CD4-positive, alpha-beta T cell treated with Interleukin-17A for 1 hour (primary cell): ENCODE measurements around the gene VWF.

Source experiments
- DNase-seq: peaks from one replicate; pipeline ENCODE4 v3.0.0-alpha.2; 2020

Gene VWF

DNA sequence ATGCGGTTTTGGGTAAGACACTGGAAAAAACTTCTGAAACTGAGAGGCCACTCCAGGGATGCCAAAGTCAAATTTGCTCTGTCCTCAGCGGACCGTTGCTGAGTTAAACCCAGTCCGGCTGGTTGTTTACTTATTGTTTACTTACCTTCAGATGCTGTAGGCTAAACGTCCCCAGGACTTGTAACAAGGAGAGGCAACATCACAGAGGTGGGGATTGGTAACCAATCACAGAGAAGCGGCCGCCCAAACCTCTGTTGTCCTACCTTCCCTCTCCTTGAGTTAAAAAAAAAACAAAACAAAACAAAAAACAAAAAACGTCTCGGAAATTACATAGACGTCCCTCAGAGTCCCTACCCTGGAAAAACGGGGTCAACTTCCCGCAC, 179.8 kb downstream of the VWF start:
- no peak for DNase-seq

- DNase-seq = no peak
These were observed 180.4 kb downstream of the VWF start for GRCh38 chr12:5944053-5944452.

DNA sequence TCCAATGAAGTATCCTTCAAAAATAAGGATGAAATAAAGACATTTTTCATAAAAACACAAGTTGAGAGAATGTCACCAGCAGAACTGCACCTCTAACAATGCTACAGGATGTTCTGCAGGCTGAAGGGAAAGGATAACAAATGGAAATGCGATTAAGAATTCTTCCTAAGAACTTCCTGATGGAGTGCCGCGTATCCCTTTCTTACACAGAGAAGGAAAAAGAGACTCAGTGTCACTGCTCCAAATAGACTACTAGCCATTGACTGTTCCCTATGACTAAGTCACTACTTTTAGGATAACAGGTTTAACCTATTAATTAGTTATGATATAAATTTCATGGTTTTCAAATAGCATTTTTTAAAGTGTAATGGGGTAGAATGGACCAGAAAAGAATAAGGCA, 182.6 kb downstream of the VWF start:
- DNase-seq = no peak

DNA sequence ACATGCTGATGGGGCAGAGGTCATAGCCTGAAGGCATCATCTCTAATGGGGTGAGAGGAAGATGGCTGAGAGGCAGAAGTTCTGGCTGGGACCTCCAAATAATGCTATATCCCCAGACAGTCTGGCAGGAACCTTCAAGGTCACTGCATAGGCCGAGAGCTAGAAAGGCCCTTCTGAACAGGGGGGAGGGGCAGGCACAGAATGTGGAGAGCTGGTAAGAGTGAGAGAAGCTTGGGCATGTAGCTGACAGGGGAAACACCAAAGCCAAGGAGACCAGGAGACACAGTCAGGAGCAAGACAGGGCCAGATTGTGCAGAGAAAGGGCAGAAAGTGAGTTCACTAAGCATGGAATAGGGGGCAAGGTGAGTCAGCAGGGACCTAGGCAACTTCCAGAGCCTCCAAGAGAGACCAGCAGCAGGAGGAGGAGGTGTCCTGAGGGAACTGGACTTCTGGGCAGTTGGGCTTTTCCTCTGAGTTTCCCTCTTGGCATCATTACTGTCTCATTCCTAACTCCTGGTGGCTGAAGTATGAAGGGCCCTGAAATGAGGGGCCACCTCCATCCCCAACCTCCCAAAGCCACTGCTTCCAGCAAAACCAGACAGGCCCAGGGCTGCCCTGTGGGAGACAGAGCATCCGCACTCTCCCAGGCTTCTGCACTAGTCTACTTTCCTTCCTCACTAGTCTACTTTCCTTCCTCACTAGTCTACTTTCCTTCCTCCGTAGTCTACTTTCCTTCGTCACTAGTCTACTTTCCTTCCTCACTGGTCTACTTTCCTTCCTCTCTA, 196.5 kb downstream of the VWF start:
- DNase-seq = no peak

DNA sequence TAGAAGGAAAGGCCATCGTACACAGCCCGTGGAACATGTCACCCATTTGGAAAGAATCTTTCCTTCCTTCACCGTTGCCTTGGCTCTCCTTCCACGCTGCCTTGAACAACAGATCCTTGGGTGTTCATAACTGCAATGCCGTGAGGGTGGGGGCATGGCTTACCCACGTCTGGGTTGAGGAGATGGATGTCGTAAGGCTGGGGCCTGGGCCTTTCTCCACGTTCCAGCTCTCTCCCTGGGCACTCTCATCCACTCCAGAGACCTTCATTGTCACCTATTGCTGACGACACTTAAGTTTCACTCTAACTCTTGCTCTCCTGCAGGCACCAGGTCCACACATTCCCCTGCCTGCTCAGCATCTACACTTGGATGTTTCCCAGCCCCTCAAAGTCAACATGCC, 198.8 kb downstream of the VWF start:
- no peak for DNase-seq

DNA sequence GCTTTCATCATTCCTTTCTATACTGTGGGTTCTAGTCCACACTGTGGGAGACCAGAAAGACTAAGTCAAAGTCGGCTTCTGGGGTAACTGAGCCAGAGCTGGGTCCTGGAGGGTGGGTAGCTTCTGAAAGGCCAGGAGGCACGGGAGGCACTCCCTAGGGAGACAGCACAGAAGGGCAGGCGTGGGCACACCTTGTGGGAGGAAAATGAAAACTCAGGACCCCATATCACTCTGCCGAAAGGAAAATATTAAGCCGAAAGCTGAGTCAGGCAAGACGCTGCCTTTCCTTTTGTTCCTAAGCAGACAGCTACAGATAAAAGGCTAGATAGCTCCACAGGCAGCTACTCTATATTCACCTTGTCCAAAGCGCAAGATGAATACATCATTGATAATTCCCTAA, 200.1 kb downstream of the VWF start:
- no peak for DNase-seq

DNA sequence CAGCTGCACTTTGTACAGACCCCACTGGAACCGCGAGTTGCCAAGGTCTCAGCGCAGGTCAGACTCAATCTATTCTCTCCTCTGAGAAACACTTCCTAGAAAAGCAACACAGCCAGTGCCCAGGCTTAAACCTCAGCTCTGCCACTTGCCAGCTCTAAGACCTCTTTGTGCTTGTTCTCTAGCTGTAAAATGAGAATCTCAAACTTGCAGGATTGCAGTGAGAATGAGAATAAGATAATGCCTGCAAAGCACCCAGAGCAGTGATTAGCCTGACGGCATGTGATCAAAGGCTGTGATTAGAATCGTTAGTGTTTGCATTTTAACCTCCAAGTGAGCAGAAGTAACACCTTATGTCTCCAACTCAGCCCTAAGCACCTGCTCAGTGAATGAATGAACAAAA, 200.7 kb downstream of the VWF start:
- DNase-seq = no peak

DNA sequence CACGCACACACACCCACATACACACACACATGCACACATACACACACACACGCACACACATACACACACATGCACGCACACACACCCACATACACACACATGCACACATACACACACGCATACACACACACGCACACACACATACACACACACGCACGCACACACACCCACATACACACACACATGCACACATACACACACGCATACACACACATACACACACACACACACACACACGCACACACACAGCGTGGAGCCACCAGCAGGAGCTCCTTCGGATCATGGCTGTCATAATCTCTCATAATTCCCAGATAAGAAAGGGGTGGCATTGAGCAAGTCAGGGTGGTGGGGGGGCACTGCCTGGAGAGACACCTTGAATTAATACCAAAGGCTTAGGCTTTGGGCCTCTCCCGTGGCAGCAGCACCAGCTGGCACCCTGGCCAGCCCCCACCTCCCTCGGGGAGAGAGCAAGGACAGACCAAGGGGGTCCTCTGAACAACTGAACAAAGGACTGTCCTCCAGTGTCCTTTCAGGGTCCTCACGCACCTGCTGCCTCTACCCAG, 201.3 kb downstream of the VWF start:
- no peak for DNase-seq

DNA sequence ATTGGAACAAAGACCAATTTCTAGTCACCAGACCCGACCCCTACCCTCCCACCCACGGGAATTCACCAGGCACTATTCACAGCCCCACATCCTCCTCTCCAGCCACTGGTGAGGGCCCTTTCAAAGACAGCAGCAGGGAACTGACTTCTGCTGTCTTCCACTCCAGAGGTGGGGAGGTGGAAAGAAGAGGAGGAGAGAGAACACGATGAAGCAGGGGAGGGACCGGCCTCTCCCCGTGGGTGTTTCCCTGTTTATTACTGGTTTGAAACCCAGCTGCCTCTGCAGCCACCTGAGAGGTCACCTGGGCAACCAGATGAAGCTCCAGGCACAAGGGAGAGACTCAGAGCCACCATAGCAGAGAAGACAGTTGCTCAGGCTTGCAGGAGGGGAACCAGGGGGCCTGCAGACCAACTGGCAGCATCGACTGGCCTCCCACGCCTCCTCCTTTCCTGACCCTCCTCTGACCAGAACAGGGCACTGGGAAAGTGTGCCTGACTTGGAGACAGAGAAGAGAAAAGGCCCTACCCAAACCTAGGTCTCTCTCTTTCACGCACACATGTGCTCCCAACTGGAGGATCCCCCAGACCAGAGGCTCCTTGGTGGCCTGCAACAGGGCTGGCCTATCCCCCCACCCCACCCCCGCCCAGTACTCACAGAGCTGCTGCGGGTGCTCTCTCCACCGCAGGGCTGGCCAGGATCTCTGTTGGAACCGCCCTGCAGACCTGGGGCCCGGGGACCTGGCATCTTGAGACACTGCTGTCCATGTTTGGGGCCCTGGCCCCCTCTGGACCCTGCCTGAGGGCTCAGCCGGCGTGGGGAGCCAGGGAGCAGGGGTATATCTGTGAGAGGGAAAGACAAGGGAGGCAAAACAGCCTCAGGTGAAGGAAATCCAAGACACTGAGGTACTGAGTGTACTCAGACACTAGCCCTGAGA, 202.2 kb downstream of the VWF start:
- no peak for DNase-seq

- no peak for DNase-seq
These were observed 203.2 kb downstream of the VWF start for GRCh38 chr12:5921027-5921909.

DNA sequence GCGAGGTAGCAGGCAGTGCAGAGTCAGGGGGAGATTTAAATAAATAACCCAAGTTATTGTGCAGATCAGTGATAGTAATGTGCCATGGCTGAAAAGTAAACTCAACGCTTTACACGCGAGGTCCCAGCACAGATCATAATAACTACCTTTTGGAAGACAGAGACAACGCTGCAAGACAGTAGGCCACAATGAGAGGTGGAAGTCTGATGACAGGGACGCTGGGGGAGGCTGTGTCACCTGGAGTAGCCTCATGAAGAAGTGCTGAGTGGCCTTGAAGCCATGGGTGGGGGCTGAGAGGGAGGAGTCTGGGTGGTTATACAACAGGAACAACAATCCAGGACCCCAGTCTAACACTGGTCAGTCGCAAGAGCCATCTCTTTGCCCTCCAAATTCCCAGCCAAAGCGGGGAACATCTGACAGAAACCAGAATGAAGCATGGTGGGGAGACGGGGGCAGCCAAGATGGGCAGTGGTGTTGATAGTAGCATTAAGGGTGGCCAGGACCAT, 207.6 kb downstream of the VWF start:
- DNase-seq = no peak

DNA sequence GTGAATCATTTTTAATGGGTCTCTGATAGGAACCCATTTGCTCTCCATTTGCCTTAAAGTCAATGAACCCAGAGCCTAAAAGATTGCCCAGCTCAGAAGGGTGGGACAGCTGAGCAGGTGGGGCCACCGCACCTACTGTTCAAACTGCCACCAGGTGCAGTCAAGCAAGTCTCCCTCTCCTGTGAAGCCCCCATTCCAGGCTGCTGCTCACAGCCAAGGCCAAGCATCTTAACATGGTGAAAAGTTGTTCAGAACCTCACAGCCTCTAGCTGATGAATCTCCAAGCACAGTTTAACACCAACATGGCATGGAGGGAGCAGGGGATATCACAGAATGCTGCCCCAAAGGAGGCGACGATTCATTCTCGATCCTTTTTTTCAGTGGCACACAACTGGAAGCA, 209.0 kb downstream of the VWF start:
- DNase-seq = no peak

GRCh38 chr12:5914387-5915149, 209.9 kb downstream of the VWF start:
- DNase-seq = no peak

DNA sequence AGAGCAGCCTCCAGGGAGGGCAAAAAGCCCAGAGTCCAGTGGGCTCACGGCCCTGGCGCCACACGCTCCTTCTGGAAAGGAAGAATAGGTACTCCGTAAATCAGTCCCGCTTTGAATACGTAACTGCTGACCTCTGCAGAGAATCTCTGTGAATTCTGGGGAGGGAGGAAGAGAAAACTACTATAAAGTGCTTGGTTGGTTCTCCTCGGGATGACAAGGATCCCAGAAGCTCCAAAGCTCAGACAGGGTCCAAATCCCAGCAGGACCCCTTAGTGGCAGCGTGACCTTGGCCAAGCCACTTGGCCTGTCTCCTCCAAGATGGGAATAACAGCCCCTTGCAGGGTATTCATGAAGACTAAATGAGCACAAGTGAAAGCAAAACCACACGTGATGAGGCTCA, 211.1 kb downstream of the VWF start:
- no peak for DNase-seq

DNA sequence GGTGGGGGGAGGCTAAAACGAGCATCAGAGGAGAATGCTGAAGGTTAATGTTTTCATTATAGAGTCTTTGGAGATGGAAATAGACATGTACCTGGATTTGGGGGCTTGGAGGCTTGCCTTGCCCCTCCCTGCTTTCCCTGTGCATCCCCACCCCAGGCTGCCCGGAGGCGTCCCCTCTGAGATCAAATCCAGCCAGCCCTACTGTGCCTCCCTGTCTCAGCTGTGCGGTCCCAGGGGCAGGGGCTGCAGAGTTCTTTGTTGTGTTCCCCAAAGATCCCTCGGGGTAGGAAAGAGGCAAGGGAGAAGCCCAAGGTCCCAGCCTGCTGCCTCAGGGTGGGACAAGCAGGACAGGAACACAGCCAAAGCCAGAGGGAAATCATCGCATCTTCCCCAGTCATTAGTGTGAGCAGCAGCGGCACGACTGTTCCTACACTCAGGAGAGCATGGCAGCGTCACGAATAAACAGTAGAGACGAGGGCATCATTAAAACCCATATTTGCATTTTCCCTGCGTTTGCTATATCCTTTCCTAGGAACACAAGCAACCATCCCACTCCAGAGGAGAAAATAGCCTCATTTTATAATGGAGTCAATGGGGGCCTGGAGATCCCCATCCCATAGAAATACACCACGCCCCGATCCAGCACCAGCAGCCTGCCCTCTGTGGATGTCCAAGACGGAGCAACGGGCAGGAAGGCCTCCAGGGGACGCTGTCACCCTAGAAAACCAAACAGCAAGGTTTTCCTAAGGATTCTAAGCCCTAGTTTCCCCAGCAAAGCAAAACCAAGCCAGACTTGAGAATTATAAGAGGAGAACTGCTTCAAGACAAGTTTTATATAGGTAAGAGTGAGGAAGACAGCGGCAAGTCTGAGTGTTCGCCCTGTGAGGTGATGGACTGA, 211.8 kb downstream of the VWF start:
- DNase-seq = no peak

DNA sequence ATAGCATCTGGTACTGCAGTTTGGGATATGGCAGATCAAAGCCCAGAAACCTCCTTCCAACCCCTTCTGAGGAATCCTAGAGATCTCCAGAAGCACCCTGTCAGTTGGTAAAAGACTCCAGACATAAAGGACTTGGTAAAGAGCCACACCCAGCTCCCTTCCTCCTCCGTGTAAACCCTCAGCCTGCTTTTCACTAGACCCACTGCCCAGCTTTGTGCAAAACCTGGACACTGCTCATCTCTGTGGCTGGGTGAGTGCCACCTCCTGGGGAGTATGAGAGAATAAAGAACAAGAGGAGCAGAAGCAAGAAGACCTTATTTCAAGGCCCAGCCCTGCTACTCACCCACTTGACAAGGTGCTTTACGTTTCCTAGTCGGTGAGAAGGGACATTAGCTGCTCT, 212.5 kb downstream of the VWF start:
- no peak for DNase-seq

DNA sequence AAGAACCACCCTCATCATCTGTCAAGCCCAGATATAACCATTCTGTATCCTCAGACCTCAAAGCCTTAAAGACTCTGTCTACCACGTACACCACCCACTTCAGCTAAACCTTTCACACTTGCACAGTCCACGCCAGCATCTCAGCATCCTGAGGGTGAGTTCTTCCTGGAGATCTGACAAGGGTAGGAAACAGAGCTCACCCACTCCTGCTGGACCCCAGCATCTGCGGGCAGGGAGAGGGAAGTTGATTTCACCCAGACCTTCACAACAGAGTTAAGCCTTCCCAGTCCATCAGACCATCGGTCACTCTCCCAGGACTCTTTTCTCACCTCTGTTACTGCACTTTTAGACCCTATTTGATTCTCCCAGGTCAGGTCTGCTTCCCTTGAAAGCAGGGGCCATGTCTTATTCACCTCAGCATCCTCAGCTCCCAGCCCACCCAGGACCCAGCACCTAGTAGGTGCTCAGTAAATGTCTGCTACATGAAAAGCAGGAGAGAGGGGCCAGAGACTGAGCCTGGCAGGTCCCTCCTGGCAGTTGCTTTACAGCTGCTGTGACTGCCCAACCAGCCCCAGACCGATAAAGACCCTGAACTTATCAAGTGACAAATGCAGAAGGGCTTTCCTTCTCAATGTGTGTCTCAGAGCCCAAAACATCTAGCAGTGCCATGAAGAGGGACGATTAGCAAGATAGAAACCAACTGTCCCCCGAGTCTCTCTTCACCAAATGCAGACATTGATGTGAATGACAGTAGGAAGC, 213.5 kb downstream of the VWF start:
- DNase-seq = no peak

DNA sequence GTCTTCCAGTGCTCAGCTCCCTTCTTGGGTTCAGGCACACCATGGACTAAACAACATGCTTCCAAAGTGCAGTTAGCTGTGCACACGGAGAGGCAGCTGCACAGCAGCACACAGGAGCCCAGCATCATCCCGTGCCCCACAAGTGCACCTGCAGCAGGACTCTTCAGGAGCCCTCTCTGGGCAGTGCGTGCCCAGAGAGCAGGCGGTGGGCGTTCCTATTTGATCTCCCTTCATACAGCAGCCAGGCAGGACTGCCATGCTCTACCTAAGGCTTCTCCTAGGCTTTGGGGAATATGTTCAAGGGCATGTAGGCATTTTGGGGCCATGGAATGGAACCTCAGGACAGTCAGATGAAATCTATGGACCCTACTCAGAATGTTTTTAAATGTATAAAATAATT, 214.9 kb downstream of the VWF start:
- DNase-seq = no peak

DNA sequence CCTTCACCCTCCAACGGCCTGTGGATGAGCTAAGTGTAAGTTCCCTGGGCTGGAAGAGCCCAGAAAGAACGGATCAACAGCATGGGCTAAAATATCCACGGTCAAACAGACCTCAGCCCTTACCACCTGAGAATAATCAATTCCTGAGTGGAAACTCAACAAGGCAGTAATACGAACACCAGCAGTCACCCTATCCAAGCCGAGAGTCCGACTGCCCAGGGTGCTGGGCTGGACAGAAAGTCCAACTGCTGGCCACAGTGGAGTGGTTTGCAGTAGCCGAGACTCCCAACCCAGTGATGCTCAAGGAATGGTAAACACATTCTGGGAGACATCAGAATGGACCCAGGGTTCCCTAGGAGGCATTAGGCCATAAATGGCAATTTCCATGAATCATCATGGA, 216.2 kb downstream of the VWF start:
- no peak for DNase-seq

DNA sequence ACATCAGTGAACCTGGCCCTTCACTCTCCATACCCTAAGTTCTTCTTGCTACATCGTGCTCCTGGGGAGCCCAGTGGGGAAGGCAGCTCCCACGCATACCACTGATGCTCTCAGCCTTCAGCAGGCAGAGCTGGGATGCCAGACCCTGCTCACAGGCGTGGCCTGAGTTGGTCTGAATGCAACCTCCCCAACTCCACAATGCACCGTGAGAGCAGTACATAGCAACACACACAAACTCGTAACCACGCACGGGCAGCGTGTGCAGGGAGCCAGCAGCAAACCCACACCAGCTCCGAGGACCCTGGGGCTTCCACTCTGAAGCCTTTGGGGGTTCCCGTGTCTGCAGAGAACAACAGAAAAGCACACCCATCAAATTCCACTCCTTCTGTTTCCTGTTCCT, 216.7 kb downstream of the VWF start:
- no peak for DNase-seq
